Stimulated activated CD8-positive, alpha-beta memory T cell treated with anti-CD3 and anti-CD28 coated beads, Interleukin-4, amount 100 ng/mL, for 4 hours (primary cell): Measurements from ENCODE around the gene ADISSP.

Experiments
- DNase-seq, 2 donors: peaks; one replicate each; pipeline ENCODE4 v3.0.0-alpha.2; 2020; ENCODE audit warnings: low read depth in 2 of 2, low spot score in 1 of 2

Gene ADISSP

DNA sequence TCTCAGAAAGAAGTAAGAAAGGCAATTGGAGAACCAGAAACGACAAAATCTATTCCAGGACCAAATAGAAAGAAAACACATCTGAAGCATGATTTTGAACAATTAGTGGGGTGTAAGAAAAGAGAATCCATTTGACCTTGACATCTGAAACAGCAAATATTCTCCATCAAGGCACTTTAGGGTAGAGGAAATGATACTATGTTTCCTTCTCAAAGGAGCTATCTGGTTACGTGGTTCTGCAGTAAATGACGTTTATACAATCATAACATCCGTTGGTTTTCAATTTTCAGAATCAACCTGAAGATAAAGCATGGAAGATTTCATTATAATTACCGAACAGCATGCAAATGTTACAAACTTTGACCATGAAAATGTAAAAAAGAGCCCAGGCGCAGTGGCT lies 46.9 kb downstream of the ADISSP start:
- no peak for DNase-seq

DNA sequence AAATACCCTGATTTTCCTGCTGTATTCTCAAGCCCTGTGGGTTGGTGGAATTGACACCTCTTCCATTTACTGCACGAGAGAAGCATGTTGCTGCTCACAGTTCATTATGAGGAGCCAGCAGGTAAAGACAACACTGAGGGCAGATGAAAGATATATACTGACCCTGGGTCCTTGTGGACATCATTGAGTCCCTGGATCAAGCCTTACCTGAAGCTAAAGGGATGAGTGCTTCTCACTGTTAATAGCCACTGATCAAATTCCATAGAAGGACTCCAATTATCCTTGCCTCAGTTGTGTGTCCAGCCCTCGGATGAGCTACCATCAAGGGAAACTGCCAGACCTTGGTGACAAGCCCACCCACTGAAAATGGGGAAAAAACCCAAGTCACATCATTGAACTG lies 47.5 kb downstream of the ADISSP start:
- DNase-seq = no peak

DNA sequence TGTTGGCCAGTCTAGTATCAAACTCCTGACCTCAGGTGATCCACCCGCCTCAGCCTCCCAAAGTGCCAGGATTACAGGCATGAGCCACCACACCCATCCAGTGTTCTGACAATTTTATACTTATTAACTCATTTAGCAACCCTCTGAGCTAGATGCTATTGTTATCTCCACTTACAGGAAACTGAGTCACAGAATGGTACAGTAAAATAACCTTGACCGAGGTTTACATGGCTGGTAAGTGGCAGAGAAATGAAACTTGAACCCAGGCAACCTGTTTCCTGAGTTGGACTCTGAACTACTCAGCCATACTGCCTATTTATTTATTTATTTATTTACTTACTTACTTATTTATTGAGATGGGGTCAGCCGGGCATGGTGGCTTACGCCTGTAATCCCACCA lies 48.5 kb downstream of the ADISSP start:
- DNase-seq = no peak

GRCh38 chr20:3716195-3716834 lies 51.2 kb downstream of the ADISSP start:
- no peak for DNase-seq

DNA sequence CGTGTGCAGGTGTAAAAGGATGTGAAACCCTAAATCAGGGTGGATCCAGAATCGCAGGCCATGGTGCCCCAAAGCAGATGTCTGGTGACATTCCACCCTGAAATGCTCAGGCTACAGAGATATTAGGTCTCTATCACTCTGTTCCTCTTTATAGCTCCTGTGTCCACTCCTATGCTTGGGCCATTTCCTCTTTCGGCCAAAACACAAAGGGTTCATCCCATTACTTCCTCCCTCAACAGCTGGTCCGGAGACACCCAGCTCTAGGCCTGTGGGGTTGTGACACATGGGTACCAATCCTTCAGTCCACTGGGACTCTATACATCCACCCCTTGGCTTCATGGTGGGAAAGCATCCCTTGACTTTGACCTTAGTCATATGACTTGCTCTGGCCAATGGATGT lies 53.5 kb downstream of the ADISSP start:
- no peak for DNase-seq

DNA sequence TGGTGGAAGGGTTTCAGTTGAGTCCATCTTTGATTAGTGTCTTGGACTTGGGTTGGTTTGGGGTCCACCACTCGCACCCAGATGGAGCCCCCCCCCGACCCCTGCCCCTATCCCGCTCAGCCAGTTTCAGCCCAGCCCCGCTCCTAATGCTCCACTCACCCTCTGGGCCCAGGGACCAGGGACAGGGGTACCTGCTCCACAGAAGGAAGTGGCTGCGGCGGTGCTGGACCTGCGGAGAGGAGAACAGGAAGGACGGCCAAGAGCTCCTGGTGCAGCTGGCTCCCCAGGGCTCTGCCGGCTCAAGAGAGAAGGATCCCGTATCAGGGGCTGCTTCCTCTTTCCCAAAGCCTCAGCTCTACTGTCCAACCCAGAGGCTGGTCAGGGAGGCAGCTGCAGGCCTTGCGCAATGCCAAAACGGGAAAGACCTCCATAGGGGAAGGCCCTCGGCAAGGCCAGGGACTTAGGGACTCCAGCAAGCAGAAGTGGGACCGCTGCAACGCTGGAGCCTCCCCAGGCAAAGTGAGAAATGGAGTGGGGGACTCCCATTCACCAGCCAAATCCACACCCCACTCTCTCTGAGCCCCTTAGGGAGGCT lies 55.2 kb downstream of the ADISSP start, which contains the start of gene SIGLEC1:
Gene SIGLEC1 (minus strand): TSS at position 322 of the 595 bp plus-strand sequence. CDS start 5,472 bp downstream, outside the sequence.
- DNase-seq = no peak

- DNase-seq = no peak
Measured at GRCh38 chr20:3711484-3711941, 56.0 kb downstream of the ADISSP start.

DNA sequence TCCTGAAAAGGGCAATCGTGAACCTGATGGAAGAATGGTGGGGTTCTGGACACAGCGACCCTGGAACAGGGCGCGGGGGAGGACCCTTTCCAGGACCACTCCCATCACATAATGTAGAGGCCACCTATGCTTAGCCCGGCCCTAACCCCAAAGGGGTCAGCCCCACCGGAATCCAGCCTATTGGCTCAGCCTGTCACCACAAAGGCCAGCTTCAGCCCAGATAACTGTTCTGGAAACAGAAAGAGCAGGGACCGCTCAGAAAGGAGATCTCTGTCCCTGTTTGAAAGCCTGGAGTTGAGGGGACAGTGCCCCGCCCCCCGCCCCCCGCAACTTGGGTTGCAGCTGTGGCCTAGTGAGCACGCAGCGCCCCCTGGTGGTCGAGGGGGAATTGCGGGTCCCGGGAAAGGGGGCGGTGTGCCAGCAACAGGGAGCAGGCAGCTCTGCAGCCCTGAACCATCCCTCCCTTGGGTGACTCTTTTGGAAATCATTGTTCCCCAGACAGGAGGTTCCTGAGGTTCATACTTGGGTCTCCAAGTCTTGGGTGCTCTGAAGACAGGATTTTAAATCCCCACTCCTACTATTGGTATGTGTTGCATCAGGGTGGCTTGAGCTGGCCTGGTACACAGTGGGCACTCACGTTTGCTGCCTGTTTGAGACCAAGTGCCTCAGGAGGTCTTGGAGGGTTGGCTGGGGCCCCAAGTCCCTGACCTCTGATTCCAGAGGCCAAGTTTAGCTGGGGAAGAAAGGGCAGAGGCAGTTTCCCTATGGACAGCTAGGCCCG lies 56.7 kb downstream of the ADISSP start:
- peak; percentile 29 to 53 for DNase-seq

- DNase-seq = no peak
Measured at GRCh38 chr20:3710011-3710466, 57.5 kb downstream of the ADISSP start.

DNA sequence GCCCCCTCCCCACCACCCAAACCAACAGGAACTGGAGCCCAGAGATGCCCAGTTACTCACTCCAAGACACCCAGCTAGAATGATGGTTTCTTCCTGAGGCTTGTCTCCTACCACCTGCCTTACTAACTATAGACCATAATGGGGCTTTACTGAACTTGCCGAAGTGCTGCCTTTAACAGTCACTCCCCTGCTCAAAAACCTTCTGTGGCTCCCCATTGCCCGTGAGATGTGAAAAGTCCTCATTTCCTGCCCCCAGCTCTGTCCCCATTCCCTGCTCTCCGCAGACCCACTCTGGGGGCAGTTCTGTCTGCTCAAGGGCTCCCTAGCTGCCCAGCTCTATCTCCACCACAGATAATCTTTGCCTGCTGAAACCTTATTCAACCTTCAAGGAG lies 60.0 kb downstream of the ADISSP start:
- DNase-seq = no peak

DNA sequence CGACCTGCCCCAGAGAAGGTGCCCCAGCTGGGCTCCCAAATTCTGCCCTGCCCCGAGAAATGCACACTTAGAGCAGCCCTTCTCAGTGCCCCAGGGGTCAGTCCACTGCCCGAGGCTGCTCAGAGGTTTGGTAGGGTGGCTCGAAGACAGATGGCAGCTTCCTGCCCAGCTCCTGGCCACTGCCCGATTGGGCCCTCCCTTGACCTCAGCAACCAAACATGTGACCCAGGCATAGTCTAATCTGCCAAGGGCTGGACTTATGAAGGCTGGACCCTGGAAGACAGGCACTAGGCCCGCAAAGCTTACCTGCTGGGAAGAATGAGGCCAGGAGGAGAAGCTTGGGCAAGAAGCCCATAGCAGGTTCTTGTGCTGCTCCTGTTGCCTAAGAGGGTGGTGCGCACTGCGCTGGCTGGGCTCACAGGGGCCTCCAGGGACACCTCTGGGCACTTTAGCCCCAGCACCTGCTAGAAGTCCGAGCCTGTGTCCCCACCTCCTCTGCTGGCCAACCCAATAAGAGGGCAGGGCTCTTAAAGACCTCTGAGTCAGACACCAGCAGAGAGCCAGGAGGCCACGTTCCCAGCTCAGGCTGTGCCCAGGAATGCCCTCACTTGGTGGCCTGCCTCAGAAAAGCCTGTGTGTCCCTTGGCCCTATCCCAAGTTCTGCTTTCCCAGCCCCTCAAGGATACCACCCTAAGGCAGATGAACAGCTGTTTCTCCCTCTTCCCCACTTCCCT lies 60.6 kb downstream of the ADISSP start:
- no peak for DNase-seq

DNA sequence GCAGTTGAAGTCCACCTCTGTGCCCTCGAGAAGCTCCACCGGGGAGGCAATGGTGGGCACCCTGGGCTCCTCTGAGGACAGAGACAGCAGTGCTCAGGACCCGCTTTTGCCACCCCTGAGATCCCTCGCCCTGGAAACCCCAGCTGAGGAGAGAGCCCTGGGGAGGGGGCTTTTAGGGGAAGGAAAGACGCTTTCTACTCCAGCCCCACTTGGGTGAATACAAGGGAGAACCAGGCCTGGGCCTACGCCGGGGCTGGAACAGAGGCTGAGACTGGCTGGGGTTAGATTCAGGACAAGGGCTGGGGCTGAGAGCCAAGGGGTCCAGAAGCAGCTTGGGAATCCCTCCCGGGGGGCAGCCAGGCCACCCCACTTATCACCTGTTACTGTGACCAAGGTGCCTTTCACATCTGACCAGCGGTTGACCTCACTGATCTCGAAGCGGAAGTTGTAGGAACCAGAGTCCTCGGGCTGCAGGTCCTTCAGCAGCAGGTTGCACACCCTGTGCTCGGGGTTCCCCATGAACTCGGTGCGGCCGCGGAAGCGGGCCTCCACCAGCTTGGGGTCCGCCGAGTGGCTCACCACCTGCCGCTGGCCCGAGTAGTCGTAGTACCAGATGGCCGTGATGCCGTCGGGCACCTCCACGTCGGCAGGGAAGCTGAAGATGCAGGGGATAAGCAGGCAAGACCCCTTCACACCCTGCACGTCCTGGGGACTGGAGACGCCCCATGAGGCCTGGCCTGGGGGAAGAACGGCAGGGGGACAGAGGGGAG lies 61.4 kb downstream of the ADISSP start:
- no peak for DNase-seq

- DNase-seq = no peak
Measured at GRCh38 chr20:3705491-3705969, 62.0 kb downstream of the ADISSP start.

GRCh38 chr20:3704087-3704486 lies 63.5 kb downstream of the ADISSP start:
- no peak for DNase-seq
